ENCODE data around the gene IMMP2L. TPM values are rescaled to one million over a fixed set of nuclear protein-coding genes. Genes with fewer than 3 reads are reported as not detected.

IMMP2L gene
- total and polyA plus RNA-seq, 7 donors = 9.3 to 43.0 (median 19.2) TPM

DNA sequence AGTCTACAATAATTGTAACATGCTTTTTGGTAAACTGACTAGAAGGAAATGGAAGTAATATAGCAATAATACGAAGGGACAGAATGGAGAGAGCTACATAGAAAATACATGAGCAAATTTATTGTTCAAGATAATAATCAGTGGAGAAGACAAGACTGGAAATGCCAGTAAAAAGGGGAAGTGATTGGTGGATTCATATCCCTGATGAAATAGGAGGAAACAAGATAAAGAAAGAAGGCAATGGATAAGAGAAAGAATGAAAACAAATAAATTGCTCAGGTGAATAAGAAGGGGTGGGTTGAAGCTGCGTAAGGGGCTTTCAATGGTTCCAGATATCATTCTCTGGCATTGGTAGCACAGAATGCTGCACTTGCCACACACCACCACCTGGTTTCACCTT is 335.5 kb downstream of the IMMP2L start:
- TF ChIP-seq CTCF (IDR thresholded peaks at IDR 0.05) = no peak
- WGBS, 3 donors = 88 to 94% (median 92%) methylated on average over 2 of the region's 2 CpGs
- DNase-seq = no peak
- Histone ChIP-seq H3K27me3 (ENCODE audit: insufficient read depth in 3 of 3, low read length in 2 of 3) (no peaks in the 10 kb centered on the region), H3K27ac (no peak overlapping the region), H3K9me3 (no peaks in the 10 kb centered on the region), H3K4me1 (no peaks in the 10 kb centered on the region), H3K4me3 (no peak overlapping the region), H3K36me3 (ENCODE audit: insufficient read depth in 1 of 2, low read depth in 1 of 2) (no peaks in the 10 kb centered on the region)
- no peak for ATAC-seq
- intact Hi-C loops (cut with DNase I) = no loop called here

DNA sequence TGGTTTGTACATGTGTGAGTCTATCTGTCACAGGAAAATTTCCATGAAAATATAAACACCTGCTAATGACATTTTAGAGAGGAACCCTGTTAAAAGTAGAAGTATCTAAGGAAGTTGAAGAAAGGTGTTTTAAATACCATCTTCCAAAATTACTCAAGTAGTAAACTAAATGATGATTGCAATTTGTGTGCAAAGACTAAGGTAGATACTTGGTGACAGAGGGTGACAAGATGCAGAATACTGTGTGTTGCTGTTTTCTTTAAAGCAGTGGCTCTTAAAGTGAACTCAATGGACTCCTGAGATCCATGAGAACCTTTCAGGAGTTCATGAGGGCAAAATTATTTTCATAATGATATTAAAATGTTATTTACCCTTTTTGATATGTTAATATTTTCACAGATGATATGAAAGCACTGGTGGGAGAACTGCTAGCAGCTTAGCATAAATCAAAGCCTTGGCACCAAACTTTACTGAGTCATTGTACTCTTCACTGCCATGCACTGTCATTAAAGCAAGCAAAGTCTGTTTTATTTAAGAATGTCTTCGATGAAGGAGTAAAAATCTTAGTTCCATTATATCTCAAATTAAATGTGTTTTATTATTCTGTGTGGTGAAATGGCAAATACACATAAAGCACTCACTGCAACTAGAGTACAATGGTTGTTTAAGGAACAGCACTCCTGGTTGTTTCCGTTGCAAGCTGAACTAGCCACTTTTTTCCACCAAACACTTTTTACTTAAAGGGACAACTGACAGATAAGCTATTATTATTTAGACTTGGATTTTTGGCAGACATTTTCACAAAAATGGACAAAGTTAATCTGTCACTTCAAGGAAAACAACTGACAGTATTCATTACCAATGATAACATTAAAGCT is 337.7 kb downstream of the IMMP2L start:
- intact Hi-C loops (cut with DNase I) = no loop called here
- Histone ChIP-seq H3K4me3 (peak overlapping the region; percentile 7), H3K36me3 (ENCODE audit: insufficient read depth in 1 of 2, low read depth in 1 of 2) (no peaks in the 10 kb centered on the region), H3K27me3 (ENCODE audit: insufficient read depth in 3 of 3, low read length in 2 of 3) (no peaks in the 10 kb centered on the region), H3K9me3 (no peaks in the 10 kb centered on the region), H3K27ac (no peak overlapping the region), H3K4me1 (no peaks in the 10 kb centered on the region)
- DNase-seq (no peak), ATAC-seq (peak in 3 of 4 donors; percentile 46 to 88 (median 75))
- TF ChIP-seq CTCF (IDR thresholded peaks at IDR 0.05) = no peak
- WGBS, 3 donors = 17 to 50% (median 26%) methylated on average over 2 of the region's 2 CpGs

DNA sequence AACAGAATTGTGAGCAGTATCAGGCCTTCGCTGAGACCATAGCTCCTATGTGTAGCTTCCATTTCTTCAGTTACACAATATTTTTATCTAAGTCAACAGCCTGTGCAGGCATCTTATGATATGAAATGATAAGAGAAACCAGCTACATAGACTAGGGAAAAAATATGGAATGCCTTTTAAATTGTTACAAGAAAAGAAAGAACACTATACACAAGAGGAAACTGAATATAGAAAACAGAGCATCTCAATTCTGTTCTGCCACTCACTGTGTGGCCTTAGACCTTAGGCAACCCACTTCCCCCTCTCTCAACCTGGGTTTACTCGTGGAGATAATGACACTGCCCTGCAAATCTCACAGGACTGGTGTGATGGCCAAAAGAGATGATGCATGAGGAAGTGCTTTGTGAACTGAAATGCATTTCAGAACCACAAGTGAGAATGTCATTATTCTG is 338.5 kb downstream of the IMMP2L start:
- Histone ChIP-seq H3K4me1 (no peaks in the 10 kb centered on the region), H3K36me3 (ENCODE audit: insufficient read depth in 1 of 2, low read depth in 1 of 2) (no peaks in the 10 kb centered on the region), H3K4me3 (no peak overlapping the region), H3K27ac (no peak overlapping the region), H3K27me3 (ENCODE audit: insufficient read depth in 3 of 3, low read length in 2 of 3) (no peaks in the 10 kb centered on the region), H3K9me3 (no peaks in the 10 kb centered on the region)
- WGBS, 3 donors = 61 to 67% (median 65%) methylated on average over 2 of the region's 2 CpGs
- intact Hi-C loops (cut with DNase I) = no loop called here
- no peak for TF ChIP-seq CTCF (IDR thresholded peaks at IDR 0.05)
- DNase-seq = no peak
- peak in 1 of 4 donors; percentile 40 for ATAC-seq

DNA sequence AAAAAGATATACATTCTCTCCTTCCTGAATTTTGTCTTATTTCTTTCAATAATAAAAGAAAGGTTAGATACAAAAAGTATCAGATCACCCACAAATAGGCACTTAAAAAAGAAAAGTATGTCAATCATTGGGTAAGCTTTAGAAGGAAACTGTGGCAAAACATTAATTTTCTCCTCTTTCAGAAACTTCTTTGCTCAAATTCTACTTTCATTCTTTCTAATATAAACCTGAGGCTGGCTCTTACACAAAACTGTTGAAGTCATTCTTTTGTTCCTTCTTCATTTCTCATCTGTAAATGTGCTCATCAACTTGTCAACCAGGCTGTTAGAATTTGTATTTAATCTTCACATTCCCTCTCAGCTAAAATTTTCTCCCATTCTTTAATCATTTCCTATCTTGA is 346.7 kb downstream of the IMMP2L start:
- no peaks in the 10 kb centered on the region for H3K9me3 ChIP-seq
- H3K27ac ChIP-seq = no peak overlapping the region
- H3K27me3 ChIP-seq (ENCODE audit: insufficient read depth in 3 of 3, low read length in 2 of 3) = no peaks in the 10 kb centered on the region
- H3K36me3 ChIP-seq (ENCODE audit: insufficient read depth in 1 of 2, low read depth in 1 of 2) = no peaks in the 10 kb centered on the region
- no peak for DNase-seq
- H3K4me3 ChIP-seq = no peak overlapping the region
- ATAC-seq = no peak
- no peak for TF ChIP-seq CTCF (IDR thresholded peaks at IDR 0.05)
- intact Hi-C loops (cut with DNase I) = no loop called here
- no peaks in the 10 kb centered on the region for H3K4me1 ChIP-seq

Measured in psoas muscle (tissue), 8 donors.